Measurements from ENCODE around the gene MAPK1. TPM values are rescaled to one million over a fixed set of nuclear protein-coding genes. Genes with fewer than 3 reads are reported as not detected.
"Not testable (repeated sequence)": the region's sequence is repeated elsewhere in the genome, so short reads cannot be mapped to it uniquely, and the experiment has no call there.

MAPK1 gene
- total RNA-seq: 100 to 1,000 TPM; 107 to 154 TPM

- Mint-ChIP-seq H3K27me3 (ENCODE audit: low read depth) (no peaks in the 10 kb centered on the region), H3K4me1 (ENCODE audit: low read depth) (peaks cover 55% of the 10 kb centered on the region), H3K9me3 (peaks cover 1 to 2% of the 10 kb centered on the region in 2 donors), H3K4me3 (peak within 1 kb of the TSS; percentile 92 to 98), H3K36me3 (ENCODE audit: insufficient read depth in 2 of 2) (peaks cover 4 to 18% of the 10 kb centered on the region in 2 donors), H3K27ac (peak within 1 kb of the TSS; percentile 98)
- ATAC-seq (replicated peaks in 1 of 2) (peak; percentile 87), DNase-seq (peak; percentile 96 to 97)
These were observed at the start of gene MAPK1 for GRCh38 chr22:21867528-21868266. TSS of gene MAPK1 (minus strand) at chr22:21867645. CDS start at chr22:21867440, 205 bp downstream.

- DNase-seq (no peak), ATAC-seq (replicated peaks in 1 of 2) (no peak)
- Mint-ChIP-seq H3K4me1 (ENCODE audit: low read depth) (no peaks in the 10 kb centered on the region), H3K36me3 (ENCODE audit: insufficient read depth in 2 of 2) (no peaks in the 10 kb centered on the region), H3K9me3 (no peaks in the 10 kb centered on the region), H3K4me3 (no peak overlapping the region), H3K27ac (no peak overlapping the region), H3K27me3 (ENCODE audit: low read depth) (no peaks in the 10 kb centered on the region)
These were observed 49.0 kb upstream of the MAPK1 start for GRCh38 chr22:21916309-21916918.

- DNase-seq (no peak), ATAC-seq (replicated peaks in 1 of 2) (no peak)
- no peak overlapping the region for H3K27ac Mint-ChIP-seq
- no peak overlapping the region for H3K4me3 Mint-ChIP-seq
- H3K4me1 Mint-ChIP-seq (ENCODE audit: low read depth): no peaks in the 10 kb centered on the region
- no peaks in the 10 kb centered on the region for H3K9me3 Mint-ChIP-seq
- H3K27me3 Mint-ChIP-seq (ENCODE audit: low read depth): no peaks in the 10 kb centered on the region
- no peaks in the 10 kb centered on the region for H3K36me3 Mint-ChIP-seq (ENCODE audit: insufficient read depth in 2 of 2)
These were observed 48.3 kb upstream of the MAPK1 start for GRCh38 chr22:21915624-21916308.

- not testable (repeated sequence) for H3K4me3 Mint-ChIP-seq; ATAC-seq (replicated peaks in 1 of 2); H3K27me3 Mint-ChIP-seq (ENCODE audit: low read depth)
These were observed 46.7 kb upstream of the MAPK1 start for GRCh38 chr22:21914033-21914642.

GRCh38 chr22:21910367-21910766 is 42.9 kb upstream of the MAPK1 start:
- H3K27ac Mint-ChIP-seq; ATAC-seq (replicated peaks in 1 of 2); H3K4me1 Mint-ChIP-seq (ENCODE audit: low read depth); H3K4me3 Mint-ChIP-seq; H3K9me3 Mint-ChIP-seq; H3K36me3 Mint-ChIP-seq (ENCODE audit: insufficient read depth in 2 of 2); DNase-seq; H3K27me3 Mint-ChIP-seq (ENCODE audit: low read depth): not testable (repeated sequence)

More at GRCh38 chr22:21914033-21914642, 46.7 kb upstream of the MAPK1 start:
- H3K36me3 Mint-ChIP-seq (ENCODE audit: insufficient read depth in 2 of 2); H3K27ac Mint-ChIP-seq; DNase-seq; H3K4me1 Mint-ChIP-seq (ENCODE audit: low read depth); H3K9me3 Mint-ChIP-seq: not testable (repeated sequence)

- Mint-ChIP-seq H3K27ac (no peak overlapping the region), H3K27me3 (ENCODE audit: low read depth) (no peaks in the 10 kb centered on the region), H3K4me1 (ENCODE audit: low read depth) (no peaks in the 10 kb centered on the region), H3K4me3 (no peak overlapping the region), H3K36me3 (ENCODE audit: insufficient read depth in 2 of 2) (no peaks in the 10 kb centered on the region), H3K9me3 (no peaks in the 10 kb centered on the region)
- no peak for DNase-seq
- ATAC-seq (replicated peaks in 1 of 2): no peak
These were observed 42.4 kb upstream of the MAPK1 start for GRCh38 chr22:21909871-21910270.

- H3K36me3 Mint-ChIP-seq (ENCODE audit: insufficient read depth in 2 of 2): no peaks in the 10 kb centered on the region
- no peak for ATAC-seq (replicated peaks in 1 of 2)
These were observed 40.4 kb upstream of the MAPK1 start for GRCh38 chr22:21907638-21908522.

GRCh38 chr22:21905234-21905633 is 37.8 kb upstream of the MAPK1 start:
- not testable (repeated sequence) for DNase-seq; H3K27ac Mint-ChIP-seq; H3K27me3 Mint-ChIP-seq (ENCODE audit: low read depth); H3K36me3 Mint-ChIP-seq (ENCODE audit: insufficient read depth in 2 of 2); ATAC-seq (replicated peaks in 1 of 2); H3K4me3 Mint-ChIP-seq; H3K9me3 Mint-ChIP-seq; H3K4me1 Mint-ChIP-seq (ENCODE audit: low read depth)

More at GRCh38 chr22:21907638-21908522, 40.4 kb upstream of the MAPK1 start:
- Mint-ChIP-seq H3K27ac (no peak overlapping the region), H3K4me1 (ENCODE audit: low read depth) (no peaks in the 10 kb centered on the region), H3K4me3 (no peak overlapping the region), H3K27me3 (ENCODE audit: low read depth) (no peaks in the 10 kb centered on the region), H3K9me3 (no peaks in the 10 kb centered on the region)
- no peak for DNase-seq

- no peaks in the 10 kb centered on the region for H3K9me3 Mint-ChIP-seq
- H3K4me1 Mint-ChIP-seq (ENCODE audit: low read depth): peaks cover 6% of the 10 kb centered on the region
- H3K4me3 Mint-ChIP-seq: no peak overlapping the region
- no peaks in the 10 kb centered on the region for H3K36me3 Mint-ChIP-seq (ENCODE audit: insufficient read depth in 2 of 2)
- no peaks in the 10 kb centered on the region for H3K27me3 Mint-ChIP-seq (ENCODE audit: low read depth)
- ATAC-seq (replicated peaks in 1 of 2) (no peak), DNase-seq (no peak)
- H3K27ac Mint-ChIP-seq: no peak overlapping the region
These were observed 36.9 kb upstream of the MAPK1 start for GRCh38 chr22:21904250-21904789.

- H3K36me3 Mint-ChIP-seq (ENCODE audit: insufficient read depth in 2 of 2): no peaks in the 10 kb centered on the region
- no peaks in the 10 kb centered on the region for H3K9me3 Mint-ChIP-seq
- H3K4me1 Mint-ChIP-seq (ENCODE audit: low read depth): peaks cover 6% of the 10 kb centered on the region
- no peak overlapping the region for H3K4me3 Mint-ChIP-seq
- DNase-seq: no peak
- H3K27ac Mint-ChIP-seq: no peak overlapping the region
- no peaks in the 10 kb centered on the region for H3K27me3 Mint-ChIP-seq (ENCODE audit: low read depth)
- no peak for ATAC-seq (replicated peaks in 1 of 2)
These were observed 35.8 kb upstream of the MAPK1 start for GRCh38 chr22:21903283-21903682.

- Mint-ChIP-seq H3K36me3 (ENCODE audit: insufficient read depth in 2 of 2) (no peaks in the 10 kb centered on the region), H3K4me1 (ENCODE audit: low read depth) (peaks cover 6% of the 10 kb centered on the region), H3K9me3 (no peaks in the 10 kb centered on the region), H3K27ac (no peak overlapping the region), H3K27me3 (ENCODE audit: low read depth) (no peaks in the 10 kb centered on the region), H3K4me3 (no peak overlapping the region)
- DNase-seq (no peak), ATAC-seq (replicated peaks in 1 of 2) (peak in 1 of 2 donors; percentile 32)
These were observed 35.0 kb upstream of the MAPK1 start for GRCh38 chr22:21902296-21903087.
